ENCODE results near the gene SNX17.
"Not testable (repeated sequence)": the region's sequence is repeated elsewhere in the genome, so short reads cannot be mapped to it uniquely, and the experiment has no call there.

SNX17 gene, protein sequence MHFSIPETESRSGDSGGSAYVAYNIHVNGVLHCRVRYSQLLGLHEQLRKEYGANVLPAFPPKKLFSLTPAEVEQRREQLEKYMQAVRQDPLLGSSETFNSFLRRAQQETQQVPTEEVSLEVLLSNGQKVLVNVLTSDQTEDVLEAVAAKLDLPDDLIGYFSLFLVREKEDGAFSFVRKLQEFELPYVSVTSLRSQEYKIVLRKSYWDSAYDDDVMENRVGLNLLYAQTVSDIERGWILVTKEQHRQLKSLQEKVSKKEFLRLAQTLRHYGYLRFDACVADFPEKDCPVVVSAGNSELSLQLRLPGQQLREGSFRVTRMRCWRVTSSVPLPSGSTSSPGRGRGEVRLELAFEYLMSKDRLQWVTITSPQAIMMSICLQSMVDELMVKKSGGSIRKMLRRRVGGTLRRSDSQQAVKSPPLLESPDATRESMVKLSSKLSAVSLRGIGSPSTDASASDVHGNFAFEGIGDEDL

DNA sequence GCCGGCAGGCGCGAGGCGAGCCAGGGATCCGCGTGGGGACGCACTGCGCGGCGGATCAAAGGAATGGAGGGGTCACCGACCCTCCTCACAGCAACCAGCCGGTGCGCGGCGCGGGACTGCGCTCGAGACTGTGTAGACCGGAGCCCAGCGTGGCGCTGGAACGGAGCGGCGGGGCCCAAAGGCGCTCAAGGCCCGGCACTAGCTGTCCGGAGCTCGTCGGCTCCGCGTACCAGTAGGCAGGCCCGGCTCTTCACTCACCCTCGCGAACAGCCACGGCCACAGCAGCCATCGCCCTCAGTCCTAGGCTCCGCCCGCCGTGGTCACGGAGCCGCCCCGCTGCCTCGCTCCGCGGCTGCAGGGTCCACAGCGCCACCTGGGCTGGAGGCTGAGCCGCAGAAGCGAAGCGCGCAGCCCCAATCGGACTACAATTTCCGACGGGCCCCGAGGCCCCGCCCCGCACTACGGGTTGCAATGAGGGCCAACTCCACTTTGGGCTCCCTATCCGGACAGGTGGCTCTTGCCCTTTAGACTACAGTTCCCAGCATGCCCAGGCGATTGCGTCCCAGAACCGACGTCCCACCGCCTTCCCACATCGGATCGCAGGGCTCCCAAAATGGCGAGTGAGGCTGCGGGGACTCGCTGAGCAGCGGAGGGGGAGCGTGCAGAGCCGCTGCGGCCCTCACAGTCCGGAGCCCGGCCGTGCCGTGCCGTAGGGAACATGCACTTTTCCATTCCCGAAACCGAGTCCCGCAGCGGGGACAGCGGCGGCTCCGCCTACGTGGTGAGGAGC, at the start of gene SNX17, which contains the start of gene EIF2B4:
Gene SNX17 (plus strand): TSS at position 591 of the 790 bp plus-strand sequence. CDS start 128 bp downstream, at position 719.
Gene EIF2B4 (minus strand): TSS at position 313 of the 790 bp plus-strand sequence. CDS start 24 bp downstream, at position 289.
- DNase-seq (ENCODE audit: low read depth in 2 of 3, low spot score in 2 of 3): peak; percentile 91 to 99 (median 96)

DNA sequence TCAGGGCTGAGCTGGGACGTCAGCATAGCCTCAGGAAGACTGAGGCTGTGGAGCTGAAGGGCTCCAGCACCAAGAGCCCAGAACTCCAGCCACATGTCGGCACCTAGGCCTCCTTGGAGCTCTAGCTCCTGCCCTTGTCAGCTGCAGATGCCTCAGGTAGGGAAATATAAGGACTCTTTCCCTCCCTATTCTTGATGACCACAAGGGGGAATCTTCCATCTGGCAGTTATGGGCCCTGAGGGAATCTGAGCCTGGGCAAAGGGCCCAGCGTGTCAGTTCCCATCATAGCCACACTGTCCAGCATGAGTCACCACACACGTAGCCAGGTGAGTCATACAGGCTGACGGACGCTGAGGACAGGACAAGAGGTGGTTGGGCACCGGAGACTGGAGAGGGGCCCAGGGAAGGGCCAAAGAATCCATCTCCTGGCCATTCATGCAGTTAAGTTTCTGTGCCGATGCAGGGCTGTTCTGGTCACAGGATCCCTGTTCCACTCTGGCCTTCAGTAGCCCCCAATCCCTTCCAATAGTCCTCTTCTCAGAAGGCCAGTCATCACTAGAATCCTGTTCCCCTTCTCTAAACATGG, 49.4 kb upstream of the SNX17 start:
- DNase-seq (ENCODE audit: low read depth in 2 of 3, low spot score in 2 of 3): no peak

DNA sequence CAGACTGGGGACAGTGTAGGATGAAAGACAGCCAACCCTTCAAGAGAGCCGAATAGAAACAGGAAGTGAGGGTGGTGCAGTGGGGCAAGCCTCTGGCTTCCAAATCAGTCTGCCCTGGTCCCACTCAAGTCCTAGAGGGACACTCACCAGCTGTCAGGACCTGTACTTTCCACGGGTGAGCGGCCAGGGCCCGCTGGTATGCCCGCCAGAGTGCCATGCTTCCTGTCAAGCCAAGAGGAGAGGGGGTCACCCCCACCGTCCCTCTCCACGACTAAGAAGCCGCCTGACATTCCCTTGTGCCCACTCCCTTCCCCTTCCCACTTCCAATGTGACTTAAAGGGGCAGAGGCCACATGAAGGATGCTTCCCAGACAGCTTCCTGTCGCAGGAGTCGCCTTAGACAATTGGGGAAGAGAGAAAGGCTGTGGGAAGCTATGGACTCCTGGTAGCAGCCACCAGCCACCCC, 48.1 kb upstream of the SNX17 start:
- no peak for DNase-seq (ENCODE audit: low read depth in 2 of 3, low spot score in 2 of 3)

DNA sequence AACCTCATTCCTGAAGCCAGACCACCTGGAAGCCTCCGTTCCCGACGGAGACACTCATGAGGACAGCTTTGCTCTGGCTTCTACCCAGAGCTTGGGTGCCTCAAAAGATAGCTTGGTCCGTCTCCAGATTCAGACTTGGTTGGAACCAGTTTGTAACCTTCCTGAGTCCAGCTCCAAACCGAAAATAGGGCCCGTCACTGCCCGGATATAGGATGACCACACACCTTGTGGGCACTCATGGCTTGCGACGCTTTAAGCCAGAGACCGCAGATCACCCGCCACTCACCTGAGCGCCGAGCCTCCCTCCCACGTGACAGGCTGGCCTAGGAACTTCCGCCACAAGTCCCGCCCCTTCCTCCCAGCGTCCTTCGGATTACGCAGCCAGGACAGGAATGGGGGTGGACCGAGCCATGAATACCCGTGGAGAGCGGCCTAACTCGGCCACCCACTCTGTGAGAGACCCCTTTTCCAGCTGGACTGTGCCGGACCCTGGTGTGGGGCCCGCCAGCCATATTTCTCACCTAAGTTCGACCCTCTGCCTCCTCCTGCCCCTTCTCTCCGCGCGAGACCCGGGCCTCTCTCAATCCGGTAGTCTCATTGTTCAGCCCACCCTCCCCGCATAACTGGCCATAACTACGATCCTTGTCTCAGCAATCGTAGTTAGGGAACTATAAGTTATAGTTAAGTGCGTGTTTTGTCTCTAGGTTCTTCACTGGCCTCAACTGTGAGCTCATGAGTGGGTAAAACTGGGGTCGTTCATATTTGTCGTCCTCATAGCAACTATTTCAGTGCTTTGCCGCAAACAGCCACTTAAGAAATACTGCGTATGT, 47.4 kb upstream of the SNX17 start, which contains the start of gene MPV17:
Gene MPV17 (minus strand): TSS at position 332 of the 830 bp plus-strand sequence. CDS start 580 bp downstream, outside the sequence.
- DNase-seq (ENCODE audit: low read depth in 2 of 3, low spot score in 2 of 3): peak; percentile 70 to 77 (median 72)

DNA sequence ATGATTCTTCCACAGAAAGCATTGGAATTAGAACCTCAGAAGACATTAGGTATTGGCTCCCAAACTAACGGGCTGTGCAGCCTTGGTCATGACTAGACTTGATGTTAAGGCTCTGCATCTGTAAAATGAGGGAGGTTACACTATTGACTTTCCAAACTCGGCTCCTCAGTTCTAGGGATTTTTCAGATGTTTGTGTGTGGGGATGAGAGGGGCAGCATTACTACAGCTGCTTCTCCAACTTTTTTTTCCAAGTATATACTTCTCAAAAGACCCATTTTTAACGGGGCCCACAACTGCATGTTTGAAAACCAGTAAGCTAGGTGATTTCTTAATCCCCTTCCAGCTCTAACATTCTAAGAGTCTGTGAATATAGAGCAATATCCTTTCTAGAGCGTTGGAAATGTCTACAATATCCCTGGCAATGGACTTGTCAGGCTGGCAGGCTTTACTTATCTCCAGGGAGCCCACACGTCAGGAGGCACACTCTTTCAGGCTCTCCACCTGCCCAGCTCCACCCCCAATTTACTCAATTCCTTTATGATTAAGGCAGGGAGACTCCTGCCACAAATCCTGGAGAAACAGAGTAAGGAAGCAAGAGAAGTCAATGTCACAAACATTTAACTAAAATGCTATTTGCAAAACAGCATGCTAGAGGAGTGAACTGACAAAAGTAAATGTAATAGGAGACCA, 46.7 kb upstream of the SNX17 start:
- no peak for DNase-seq (ENCODE audit: low read depth in 2 of 3, low spot score in 2 of 3)

DNA sequence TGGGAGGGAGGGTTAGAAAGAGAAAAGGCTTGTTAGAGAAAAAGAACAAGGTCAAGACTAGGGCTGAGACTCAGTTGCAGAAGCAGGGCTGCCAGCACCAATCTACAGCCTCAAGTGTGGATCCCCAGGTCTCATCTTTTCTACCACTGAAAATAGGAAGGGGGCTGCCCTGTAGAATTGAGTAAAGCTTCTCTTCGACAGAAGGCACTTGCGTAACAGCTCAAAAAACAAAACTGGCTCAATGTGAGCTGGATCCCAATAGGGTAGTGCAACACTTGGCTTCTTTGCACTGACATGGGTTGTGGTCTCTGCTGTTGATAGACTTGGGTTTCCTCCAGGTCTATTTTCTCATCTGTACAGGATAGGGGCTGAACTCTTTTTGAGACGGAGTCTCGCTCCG, 45.7 kb upstream of the SNX17 start:
- no peak for DNase-seq (ENCODE audit: low read depth in 2 of 3, low spot score in 2 of 3)

DNA sequence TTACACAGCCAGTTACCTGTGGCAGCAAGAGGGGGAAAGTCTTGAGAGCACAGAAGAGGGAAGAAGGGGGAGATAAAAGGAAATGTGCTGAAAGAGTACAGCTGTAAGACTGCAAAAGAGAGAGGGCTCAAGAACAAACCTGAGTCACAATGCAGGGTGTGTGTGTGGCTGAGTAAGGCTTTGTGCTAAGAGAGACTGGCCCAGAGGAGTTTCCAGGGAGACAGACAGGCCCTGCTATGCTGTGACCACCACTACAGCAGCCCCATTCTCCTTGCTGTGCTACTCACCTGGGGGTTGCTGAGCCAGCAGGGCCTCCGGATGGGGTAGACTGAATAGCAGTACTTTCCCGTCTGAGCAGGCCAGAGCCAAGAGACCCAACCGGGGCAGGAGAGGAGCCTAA, 35.1 kb upstream of the SNX17 start:
- no peak for DNase-seq (ENCODE audit: low read depth in 2 of 3, low spot score in 2 of 3)

DNA sequence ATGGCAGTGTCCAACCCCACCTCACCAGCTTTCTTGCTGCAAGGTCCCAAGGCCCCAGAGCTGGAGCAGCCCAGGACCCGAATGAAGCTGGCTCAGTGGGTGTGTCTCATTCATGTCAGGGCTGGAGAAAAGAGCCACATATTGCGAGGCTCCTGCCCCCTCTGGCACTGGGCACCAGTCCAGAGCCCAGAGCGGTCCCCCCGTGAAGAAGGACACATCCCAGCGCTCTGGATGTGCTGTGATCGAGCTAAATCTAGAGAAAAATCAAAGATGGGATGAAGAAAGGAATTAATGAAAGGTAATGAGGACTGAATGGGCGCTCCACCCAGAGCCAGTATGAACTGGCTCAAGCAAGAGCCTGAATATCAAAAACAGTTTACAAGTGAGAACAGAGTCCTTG, 34.2 kb upstream of the SNX17 start:
- DNase-seq (ENCODE audit: low read depth in 2 of 3, low spot score in 2 of 3): no peak

DNA sequence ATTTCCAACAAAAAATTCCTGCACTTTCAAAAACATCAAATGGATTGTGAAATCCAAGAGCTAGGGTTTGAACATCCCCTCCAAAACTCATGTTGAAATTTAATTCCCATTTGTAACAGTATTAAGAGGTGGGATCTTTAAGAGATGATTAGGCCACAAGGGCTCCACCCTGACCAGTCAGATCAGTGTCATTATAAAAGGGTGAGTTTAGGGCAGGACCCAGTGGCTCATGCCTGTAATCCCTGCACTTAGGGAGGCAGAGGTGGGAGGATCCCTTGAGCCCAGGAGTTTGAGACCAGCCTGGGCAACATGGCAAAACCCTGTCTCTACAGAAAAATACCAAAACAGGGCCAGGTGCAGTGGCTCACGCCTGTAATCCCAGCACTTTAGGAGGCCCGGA, 22.8 kb upstream of the SNX17 start:
- no peak for DNase-seq (ENCODE audit: low read depth in 2 of 3, low spot score in 2 of 3)

DNA sequence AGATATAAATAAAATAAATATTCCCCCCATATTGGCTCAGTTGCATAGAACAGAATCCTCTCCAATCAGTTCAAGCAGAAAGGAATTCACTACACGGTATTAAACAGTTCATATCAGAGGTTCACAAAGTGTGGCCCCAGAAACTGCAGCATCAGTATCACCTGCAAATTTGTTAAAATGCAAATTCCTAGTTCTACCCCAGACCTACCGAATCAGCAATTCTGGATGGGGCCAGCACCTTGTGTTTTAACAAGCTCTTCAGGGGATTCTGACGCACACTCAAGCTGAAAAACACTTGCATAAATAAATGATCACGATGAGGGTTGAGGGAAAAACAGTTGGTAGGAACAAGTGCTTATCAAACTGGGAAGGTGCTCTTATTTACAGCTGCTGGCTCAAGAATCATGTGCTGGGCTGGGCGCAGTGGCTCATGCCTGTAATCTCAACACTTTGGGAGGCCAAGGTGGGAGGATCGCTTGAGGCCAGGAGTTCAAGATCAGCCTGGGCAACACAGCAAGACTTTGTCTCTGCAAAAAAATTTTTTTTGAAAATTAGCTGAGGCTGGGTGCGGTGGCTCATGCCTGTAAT, 20.2 kb upstream of the SNX17 start:
- no peak for DNase-seq (ENCODE audit: low read depth in 2 of 3, low spot score in 2 of 3)

DNA sequence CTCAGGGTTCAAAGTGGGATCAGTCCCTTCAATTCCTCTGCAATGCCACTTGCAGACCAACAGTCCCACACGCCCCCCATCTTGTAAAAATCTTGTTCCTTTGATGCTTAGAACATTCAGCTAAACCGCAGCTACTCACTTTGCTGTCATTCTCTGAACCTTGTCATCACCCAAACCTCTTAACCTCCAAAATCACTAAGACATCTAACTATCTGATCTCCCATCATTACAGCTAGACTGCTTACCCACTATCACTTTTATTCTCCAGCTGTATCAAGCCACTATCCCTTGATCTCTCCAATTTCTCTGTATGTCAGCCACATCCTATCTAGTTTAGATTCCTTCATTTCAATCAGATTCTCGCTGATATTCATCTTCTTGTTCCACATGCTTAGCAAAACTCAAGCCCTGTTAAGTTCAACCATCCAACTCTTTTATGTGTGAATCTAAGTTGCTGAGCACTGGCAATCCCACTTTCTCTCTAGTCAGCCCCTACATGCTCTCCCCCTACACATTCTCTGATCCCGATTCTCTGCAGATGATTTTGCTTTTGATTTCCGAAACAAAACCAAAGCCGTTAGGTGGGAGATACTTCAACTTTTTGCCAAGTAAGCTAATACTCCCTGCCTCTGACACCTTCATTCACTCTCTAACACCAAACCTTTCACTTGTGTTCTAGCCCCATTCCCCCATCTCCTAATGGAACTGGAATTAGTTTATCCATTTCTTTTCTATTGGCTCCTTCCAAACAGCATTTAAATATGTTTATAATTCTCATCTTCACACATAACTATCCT, 18.4 kb upstream of the SNX17 start:
- DNase-seq (ENCODE audit: low read depth in 2 of 3, low spot score in 2 of 3): no peak

DNA sequence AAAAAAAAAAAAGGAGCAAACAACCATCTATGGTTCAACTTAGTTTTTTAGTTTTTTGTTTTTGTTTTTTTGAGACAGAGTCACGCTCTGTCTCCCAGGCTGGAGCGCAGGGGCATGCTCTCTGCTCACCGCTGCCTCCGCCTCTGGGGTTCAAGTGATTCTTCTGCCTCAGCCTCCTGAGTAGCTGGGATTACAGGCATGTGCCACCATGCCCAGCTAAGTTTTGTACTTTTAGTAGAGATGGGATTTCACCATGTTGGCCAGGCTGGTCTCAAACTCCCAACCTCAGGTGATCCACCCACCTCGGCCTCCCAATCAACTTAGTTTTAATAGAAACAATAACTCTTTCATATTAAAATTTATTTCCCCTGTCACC, 17.0 kb upstream of the SNX17 start:
- not testable (repeated sequence) for DNase-seq (ENCODE audit: low read depth in 2 of 3, low spot score in 2 of 3)

DNA sequence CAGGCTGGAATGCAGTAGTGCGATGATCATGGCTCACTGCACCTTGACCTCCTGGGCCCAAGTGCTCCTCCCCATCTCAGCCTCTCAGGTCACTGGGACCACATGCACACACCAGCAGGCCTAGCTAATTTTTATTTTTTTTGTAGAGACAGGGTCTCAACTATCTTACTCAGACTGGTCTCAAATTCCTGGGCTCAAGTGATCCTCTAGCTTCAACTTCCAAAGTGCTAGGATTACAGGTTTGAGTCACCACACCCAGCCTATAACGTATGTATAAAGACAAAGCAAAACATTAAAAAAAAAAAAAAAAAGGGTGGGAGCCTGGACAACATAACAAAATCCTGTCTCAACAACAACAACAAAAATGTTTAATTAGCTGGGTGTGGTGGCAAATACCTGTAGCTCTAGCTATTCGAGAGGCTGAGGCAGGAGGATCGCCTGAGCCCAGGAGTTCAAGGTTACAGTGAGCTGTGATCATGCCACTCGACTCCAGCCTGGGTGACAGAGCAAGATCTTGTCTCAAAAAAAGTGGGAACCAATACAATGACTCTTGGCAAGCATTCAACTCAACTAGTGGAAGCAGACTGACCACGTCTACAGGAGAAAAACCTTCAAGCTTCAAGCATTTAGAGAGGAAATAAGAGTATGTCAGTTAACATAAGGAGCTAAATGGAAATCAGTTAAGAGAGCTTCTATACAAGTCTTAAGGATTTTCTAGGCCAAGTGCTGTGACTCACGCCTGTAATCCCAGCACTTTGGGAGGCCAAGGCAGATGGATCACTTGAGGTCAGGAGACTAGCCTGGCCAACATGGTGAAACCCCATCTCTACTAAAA, 16.4 kb upstream of the SNX17 start:
- no peak for DNase-seq (ENCODE audit: low read depth in 2 of 3, low spot score in 2 of 3)

DNA sequence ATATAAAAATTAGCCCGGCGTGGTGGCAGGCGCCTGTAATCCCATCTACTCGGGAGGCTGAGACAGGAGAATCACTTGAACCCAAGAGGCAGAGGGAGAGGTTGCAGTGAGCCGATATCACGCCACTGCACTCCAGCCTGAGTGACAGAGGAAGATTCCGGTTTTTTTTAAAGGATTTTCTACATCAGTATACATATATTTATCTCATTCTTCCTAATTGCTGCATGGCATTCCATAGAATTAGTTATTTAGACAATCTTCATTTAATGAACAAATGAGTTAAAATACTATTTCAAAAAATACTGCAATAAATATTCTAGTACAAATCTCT, 15.9 kb upstream of the SNX17 start:
- no peak for DNase-seq (ENCODE audit: low read depth in 2 of 3, low spot score in 2 of 3)

DNA sequence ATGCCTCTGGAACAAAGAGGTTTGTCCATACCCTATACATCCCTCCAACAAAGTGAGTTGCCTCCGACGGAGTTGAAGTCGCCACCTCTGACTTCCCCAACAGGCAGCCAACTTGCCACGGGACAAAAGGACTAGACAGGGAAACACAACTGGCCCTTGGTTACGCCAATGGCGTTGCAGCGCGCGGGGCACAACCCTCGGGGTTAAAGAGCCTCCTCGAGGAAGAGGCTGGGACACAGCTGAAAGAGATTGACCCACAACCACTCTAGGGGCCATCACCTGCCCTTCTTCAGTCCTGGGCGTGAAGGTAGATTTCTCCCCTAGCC, 14.4 kb upstream of the SNX17 start:
- DNase-seq (ENCODE audit: low read depth in 2 of 3, low spot score in 2 of 3): peak in 2 of 3 experiments; percentile 32 to 40

DNA sequence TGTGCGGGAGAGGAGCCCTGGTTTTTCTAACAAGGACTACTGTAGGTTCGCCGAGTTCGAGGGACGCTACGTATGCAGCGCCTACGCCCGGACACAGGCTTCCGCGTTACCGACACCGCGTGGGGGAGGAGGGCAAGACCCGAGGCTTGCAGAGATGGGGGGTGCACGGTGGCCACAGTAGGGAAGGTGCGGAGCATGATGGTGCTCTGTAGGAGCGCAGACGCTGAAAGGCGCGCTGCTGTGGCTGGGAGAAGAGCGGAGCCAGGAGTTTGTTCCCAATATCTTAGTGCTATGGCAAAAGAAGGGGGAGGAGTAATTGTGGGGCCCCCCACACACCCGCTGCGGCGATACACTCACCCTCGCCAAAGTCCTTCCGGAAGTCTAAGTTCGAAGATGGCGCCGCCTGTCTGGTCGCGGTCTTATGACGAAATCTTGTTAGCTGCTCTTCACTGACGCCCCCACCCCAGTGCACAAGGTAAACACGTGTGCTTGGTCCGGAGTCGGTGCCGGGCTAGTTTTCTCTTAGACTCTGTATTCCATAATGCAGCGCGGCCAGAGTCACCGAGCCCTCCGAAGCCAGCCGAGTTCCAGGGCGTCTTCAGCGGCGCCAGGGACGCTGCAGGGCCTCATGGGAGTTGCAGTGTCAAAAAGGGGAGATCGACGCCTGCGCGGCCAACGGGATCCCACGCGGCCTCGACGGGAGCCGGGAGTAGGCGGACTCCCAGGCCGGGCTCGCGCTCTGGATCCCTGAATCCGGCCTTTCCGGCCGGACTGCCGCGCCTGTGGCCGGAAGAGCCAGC, 13.8 kb upstream of the SNX17 start, which contains the start of gene GTF3C2:
Gene GTF3C2 (minus strand): TSS at position 383 of the 800 bp plus-strand sequence. CDS start 13,210 bp downstream, outside the sequence.
- DNase-seq (ENCODE audit: low read depth in 2 of 3, low spot score in 2 of 3): peak; percentile 84 to 87 (median 86)

Data from activated CD8-positive, alpha-beta memory T cell treated with anti-CD3 and anti-CD28 coated beads for 48 hours (primary cell).